Measurements from ENCODE around the gene SH2B3.

Gene SH2B3

DNA sequence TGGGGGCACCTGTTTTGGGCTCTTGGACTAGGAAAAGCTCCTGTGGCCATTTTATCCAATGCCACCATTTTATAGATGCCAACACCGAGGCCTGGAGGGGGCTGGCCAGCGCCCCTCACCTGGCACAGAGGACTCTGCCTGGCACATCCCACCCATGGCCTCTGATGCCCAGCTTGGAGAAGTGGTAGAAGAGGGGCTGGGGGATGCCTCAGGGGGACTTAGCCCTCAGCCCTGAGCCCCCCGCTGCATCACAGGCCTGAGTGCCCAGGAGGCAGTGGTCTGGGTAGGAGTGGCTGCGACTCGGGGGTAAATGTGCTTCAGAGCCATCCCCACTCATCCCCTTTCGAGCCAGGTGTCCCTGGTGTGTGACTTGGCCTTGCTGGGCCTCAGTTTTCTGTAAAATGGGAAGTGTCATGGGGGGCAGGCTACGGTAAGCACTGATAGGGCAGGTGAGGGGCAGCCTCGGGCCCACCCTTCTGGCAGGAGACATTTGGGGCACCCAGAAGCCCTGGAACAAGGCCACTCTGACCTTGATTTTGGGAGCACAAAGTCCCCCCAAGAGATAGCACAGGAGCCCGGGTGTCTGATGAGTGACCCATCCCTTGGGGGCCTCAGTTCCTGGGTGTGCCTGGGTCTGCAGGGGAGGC, 22.5 kb downstream of the SH2B3 start:
- DNase-seq (ENCODE audit: low read depth, low spot score): no peak

DNA sequence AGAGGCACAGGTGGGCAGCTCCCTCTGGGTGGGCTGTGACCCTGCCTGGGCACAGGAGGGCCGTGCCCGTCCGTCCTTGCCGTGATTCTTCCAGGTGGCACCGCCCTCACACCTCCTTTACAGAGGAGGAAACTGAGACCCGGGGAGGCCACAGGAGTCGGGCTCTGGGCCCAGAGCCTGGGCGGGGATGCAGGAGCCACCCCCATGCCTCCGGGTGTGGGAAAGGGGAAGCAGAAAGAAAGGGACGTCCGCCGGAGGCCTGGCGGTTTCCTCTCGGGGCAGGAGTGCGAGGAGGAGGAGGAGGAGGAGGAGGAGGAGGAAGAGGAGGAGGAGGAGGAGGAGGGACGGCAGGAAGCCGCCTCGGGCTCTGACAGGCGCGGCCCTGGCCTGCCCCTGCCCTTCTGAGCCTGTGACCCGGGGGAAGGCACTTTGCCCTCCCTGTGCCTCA, 23.0 kb downstream of the SH2B3 start:
- DNase-seq (ENCODE audit: low read depth, low spot score): no peak

DNA sequence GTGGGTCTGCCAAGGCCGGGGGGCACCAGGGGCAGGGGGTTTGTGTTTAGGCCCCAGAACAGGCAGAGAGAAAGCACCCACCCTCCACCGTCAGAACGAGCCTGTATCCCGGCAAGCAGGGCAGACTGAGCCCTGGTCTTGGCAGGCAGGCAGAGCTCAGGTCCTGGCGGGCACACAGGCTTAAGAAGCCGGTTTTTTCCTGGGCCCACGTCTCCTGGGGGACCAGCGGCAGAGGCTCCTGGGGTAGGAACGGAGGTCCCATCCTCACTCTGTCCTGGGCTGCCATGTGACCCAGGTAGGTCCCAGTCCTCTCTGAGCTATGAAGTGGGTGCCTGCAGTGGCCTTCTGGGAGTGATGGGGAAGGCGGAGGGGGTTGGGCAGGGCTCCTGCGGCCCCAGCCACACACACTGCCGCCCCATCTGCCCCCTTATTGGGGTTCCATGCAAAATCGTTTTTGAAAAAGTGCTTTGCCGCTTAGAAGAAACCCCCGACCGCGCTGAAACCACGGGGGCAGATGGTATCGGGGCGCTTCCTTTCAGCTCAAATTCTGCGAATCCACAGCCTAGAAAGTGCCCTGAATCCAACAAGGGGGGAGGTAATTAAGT, 24.2 kb downstream of the SH2B3 start:
- no peak for DNase-seq (ENCODE audit: low read depth, low spot score)

DNA sequence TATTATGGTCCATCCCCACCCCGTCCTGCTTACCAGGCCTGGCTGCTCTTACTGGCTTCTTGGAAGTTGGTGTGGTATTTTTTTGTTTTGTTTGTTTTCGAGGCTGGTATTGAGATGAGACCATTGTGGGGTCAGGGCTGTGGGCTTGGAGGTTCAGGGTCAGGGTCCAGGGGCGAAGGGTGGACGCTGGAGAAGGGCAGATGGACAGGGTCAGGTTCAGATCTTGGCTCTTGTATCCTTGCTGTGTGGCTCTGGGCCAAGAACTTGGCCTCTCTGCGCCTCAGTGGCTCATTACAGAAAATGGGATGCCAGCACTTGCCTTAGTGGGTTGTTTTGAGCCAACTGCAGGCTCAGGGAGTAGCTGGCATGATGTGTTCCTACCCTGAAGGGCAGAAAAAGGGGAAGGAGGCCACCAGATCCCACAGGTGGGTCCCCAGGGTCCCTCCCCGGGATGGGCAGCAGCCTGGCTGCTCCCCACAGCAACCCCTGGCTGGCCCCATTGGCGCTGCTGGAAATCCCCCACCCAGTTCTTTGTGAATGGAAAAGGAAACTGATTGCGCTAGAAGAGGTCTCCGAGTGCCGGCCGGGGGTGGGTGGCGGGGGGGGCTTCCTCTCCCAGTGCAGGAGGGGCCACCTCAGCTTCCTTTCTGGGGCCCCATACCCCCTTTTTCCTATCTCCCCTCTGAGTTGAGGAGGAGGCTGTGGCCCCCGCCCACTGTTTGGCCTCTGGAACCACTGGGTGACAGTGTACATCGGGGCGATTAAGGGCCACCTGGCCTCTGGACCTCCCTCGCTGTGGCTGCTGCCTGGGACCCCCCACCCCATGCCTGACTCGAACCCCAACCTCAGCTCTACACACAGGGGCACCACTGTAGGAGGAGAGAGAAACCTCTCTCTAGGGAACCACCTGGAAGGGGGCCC, 25.0 kb downstream of the SH2B3 start:
- DNase-seq (ENCODE audit: low read depth, low spot score): no peak

DNA sequence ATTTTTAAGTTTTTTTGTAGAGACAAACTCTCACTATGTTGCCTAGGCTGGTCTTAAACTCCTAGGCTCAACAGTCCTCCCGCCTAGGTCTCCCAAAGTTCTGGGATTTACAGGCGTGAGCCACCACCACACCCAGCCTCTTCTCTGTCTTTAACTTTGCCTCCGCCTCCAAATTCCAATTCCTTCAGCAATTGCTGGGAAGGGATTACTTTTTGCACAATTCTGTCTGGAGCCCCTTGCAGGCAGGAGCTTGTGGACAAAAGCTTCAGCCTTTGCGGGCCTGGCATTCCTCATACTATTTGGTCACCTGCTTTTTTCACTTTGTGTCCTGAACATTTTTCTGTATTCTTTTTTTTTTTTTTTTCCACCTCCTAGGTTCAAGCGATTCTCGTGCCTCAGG, 26.0 kb downstream of the SH2B3 start:
- no peak for DNase-seq (ENCODE audit: low read depth, low spot score)

DNA sequence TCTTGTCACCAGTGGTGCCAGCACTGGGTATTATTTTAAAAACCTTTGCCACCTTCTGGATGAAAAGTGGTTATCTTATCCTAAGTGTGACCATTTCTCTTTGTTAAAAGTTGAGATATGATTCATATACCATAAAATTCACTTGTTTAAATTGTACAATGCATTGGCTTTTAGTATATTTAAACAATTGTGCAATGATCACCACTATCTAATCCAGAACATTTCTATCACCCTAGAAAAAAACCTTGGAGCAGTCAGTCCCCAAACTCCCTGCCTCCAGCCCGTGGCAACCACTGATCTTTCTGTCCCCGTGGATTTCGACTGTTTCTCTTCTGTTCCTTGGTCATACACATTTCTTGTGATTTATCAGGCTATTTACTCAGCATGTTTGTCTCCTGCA, 28.3 kb downstream of the SH2B3 start:
- no peak for DNase-seq (ENCODE audit: low read depth, low spot score)

DNA sequence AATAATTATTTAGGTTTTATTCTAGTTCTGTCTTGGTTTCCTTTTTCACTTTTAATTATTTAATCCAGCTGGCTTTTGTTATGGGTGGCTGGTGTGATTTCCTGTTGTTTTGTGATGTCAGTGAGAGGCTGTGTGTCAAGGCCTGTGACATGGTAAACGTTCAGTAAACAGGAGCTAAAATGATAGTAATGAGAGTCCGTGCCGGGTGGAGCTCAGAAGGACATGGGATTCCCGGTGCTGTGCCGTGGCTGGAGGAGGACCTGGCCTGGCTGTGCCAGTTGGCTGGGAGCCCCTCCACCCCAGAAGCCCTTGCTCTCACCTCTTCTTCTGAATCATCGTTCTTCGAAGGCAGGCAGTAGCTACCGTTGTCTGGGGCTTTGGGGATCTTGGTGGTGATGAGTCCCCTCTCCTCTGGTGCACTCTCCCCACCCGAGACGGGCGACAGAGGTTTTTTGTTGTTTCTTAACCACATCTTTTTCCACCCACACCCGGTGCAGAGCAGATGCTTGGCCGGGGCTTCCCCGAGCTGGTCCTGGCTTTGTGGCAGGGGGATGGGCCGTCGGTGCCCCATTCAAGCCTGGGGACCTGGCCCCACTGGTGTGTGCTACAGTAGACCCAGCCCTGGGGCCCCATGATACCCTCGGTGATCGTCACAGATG, 29.1 kb downstream of the SH2B3 start:
- DNase-seq (ENCODE audit: low read depth, low spot score): peak; percentile 69

DNA sequence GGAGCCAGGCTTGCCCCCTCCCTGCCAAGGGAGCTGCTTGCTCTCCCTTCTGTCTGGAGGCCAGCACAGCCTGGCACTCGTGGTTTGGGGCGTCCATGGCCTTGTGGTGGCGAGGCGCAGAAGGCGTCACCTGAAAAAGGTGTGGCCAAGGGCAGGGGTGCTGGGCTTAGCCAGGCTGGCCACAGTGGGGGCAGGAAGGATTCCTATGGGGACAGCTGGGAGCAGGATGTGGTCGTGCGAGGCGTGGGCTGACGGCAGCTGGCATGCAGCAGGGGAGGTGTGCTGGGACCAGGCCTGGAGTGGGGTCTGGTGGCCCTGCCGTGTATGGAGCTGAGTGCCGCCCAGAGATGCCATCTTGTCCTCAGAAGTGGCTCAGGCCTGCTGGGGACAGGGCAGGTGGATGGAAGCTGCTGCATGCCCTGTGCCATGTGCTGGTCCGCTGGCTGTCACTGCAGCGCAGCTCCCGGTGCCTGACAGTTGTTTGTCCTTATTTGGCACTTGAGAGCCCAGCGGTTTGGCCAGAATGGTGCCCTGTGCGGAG, 30.0 kb downstream of the SH2B3 start:
- DNase-seq (ENCODE audit: low read depth, low spot score): no peak

DNA sequence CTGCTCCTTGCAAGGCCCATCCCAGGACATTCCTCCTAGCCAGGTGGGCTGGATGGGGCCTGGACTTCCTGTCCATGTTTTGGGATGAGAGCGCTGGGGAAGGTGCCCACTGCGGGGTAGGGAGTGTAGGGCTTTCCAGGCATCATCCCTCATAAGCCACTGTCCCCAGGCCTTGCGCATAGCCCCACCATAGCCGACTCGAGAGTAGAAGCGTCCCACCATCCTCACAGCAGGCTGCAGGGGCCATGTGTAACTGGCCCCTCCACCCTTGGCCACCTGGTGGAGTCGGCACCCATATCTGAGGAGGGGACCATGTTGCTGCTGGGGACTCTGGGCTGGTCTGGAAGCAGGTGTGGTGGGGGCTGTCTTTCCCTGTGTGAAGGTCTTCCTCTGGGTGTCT, 30.5 kb downstream of the SH2B3 start:
- no peak for DNase-seq (ENCODE audit: low read depth, low spot score)

DNA sequence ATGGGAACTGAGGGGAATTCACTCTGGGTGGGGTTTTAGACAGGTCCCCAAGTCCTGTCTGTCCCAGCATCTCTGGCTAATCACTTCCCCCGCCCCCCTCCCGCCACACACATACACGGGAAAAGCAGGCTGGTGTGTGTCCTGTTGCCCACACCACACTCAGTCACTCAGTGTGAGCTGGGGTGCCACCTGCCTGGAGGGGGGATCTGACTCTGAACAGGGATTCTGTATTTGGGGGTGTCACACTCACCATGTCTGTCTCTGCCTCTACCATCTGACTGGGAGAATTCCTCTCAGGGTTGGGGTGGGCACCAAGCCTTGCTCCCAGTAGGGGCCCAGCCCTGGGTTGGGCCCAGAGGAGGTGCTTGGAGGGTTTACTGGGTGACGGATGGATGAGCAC, 31.1 kb downstream of the SH2B3 start:
- no peak for DNase-seq (ENCODE audit: low read depth, low spot score)

DNA sequence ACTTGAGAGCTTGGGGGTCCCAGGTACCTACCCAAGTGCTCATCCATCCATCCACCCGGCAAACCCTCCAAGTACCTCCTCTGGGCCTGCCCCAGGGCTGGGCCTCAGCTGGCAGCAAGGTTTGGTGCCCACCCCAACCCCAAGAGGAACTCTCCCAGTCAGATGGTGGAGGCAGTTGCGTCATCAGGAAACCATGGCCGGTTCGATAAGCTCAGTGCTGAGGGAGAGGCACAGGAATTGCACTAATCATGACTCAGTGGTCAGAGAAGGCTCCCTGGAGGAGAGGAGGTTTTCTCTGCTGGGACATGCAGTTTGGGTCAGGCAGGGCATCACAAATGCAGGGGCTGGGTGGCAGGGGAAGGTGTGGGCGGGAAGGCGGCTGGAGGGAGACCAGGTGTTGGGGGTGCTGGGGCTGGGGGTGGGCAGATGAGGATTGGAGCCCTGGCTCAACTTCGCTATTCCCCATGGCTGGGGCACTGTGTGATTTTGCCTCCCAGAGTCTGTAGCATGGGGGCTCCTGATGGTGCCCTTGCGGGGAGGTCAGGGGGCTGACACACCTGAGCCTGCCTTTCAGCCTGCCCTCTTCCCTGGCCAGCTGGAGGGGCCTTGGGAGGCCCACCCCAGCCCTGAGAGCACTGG, 32.2 kb downstream of the SH2B3 start:
- peak; percentile 72 for DNase-seq (ENCODE audit: low read depth, low spot score)

DNA sequence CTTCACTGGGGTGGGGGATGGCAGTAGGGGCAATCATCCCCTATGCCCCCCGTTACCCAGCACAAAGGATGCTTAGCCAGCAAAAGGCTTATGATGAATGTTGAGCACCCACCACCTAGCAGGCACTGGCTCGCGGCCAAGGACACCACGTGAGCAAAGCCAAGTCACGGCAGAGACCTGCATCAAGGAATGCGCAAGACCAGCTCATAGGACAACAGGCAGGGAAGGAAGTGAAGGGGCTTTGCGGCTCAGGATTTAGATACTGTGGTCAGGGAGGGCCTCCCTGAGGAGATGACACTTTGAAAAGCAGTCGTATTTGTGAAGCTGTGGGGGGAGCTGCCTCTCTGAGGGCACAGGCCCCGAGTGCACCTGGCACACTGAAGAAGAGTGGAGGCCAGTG, 32.8 kb downstream of the SH2B3 start:
- peak; percentile 87 for DNase-seq (ENCODE audit: low read depth, low spot score)

DNA sequence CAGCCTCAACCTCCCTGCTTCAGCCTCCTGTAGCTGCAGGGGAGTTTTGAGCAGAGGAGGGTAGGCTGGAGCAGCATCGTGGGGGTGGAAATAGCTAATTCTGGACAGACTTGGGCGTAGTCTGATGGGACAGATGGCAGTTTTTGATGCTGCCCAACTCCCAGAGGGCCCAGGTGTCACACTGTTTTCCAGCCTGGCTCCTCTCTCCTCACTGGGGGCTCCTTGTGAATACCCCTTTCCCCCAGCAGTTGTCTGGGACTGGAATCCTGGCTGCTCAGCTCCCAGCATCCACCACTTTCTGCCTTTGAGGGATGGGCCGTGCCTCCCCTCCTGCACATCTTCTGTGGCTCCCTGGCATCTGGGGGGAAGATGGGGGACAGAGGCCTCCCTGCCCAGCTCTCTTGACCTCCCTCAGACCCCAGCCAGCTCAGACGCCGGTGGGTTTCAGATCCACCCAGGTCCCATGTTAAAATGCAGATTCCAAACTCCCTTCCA, 34.0 kb downstream of the SH2B3 start:
- DNase-seq (ENCODE audit: low read depth, low spot score): no peak

DNA sequence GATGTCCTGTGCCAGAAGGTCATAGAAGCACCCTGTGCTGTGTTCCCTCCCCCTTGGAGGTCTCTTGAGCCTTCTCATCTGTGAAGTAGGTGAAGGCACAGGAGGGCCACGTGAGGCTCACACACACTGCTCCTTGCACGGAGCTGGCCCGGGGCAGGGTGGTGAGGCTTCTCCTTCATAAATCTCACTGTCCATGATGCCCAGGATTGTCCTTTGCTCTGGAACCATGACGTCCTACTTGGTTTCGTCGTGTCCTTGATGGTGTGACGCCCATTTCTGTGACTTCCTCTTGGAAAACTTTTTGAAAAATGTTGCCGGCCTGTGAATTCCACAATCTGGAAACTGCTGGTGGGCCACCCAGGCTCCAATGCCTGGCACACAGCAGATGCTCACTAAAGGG, 34.4 kb downstream of the SH2B3 start:
- DNase-seq (ENCODE audit: low read depth, low spot score): no peak

DNA sequence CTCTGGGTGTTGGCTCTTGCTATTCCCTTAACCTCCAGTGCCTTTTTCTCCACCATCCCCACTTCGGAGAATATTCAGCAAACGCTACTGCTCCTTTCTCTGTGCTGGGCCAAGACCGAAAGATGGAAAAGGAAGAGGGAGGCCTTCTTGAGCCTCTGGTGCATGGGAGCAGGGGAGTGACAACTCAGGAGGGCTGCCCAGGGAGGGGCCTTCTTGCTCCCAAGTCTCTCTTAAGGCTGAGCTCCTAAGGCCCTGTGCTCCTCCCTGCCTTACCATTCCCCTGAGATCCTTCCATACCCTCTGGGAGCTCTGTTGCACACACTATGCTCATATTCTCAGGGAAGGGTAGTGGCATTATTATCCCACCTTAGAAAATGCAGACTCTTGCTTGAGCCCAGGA, 34.9 kb downstream of the SH2B3 start:
- DNase-seq (ENCODE audit: low read depth, low spot score): no peak

DNA sequence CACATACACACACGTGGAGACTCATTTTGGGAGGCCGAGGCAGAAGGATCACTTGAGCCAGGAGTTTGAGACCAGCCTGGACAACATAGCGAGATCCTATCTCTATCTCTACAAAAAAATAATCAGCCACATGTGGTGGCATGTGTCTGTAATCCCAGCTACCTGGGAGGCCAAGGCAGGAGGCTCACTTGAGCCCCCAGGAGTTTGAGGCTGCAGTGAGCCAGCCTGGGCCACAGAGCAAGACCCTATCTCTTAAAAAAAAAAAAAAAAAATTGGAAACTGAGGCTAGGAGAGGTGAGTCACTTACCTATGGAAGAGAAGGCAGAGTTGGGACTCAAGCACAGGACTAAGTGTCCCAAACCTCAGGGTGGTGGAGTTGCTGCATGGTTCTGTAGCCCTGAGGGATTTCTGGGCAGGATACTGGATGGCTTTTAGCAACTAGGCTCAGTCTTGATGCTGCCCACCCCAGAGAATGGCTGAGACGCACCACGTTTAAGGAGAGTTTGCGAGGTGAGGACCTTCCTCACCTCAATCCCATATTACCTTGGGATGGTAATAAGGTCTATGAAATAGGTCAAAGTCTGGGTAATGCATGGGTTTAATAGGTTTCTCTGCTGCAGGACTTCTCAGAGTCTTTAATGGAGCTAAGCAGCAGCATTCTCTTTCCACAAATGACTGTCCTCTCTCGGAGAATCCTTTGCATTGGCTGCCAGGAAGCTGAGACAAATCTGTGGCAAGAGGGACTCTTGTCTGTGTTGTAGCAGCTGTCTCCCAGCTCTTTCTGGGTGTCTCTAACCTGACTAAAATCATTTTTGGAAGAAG, 35.6 kb downstream of the SH2B3 start:
- no peak for DNase-seq (ENCODE audit: low read depth, low spot score)

DNA sequence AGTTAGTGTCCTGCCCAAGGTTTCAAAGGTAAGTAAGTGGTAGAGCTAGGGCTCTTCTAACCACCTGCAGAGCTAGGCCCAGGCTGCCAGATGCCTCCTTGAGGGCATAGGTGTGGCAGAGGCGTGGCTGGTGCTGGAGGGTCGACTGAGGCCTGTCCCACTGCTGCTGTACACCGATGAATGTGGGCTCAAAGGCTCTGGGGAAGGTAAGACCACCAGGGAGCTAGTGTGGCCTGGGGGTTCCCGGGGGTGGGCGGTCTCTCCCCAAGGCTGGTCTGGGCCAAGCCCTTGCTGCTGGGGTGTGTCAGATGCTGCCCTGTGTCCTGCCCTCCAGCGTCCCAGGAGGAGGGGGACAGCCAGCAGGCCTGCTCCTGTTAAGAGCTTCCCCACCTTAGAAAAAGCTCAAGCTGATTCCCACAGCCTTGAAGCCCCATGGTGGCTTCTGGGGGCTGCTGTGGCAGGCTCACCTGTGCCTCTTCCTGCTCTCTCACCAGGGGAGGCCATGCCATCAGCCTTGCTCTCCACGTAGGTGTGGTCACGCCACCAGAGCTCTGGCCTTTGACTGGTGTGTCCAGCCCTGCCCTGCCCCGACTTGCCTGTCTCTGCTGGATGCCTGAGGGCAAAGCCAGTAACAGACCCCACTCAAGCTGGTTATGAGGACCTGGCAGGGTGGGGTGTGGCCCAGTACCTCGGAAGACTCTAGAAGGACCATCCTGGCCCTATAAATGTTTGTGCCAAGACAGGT, 36.8 kb downstream of the SH2B3 start:
- no peak for DNase-seq (ENCODE audit: low read depth, low spot score)

DNA sequence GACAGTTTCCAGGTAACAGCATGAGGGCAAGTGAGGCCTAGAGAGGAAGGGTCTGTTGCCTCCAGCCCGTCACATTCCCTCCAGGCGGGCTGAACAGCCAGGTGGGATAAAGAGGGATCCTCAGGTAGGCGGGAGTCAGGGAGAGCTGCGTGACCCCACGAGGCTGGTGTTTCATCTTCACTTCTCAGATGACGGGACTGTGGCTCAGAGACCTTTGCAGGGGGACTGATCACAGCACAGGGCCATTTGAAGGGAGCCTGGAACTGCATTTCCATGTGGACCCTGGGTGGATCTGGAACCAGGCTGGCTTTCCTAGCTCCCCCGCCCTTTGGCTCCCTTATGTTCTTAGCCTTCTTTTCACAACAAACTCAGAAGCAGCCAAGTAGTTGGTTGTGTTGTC, 37.4 kb downstream of the SH2B3 start:
- DNase-seq (ENCODE audit: low read depth, low spot score): no peak

DNA sequence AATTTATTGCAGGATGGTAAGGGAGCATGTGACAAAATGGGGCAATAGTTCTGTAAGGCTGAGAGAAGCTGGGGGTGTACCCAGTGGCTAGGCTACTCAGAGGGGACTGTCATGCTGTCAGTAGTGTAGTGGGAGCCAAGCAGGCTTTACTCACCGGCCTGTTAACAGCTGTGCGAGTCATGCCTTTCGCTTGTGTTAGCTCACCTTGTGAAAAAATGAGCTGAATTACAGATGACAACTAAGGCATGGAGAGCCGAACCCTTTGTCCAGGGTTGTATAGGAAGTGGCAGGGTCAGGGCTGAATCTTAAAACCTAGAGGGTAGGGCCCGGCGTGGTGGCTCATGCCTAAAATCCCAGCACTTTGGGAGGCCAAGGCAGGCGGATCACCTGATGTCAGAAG, 37.9 kb downstream of the SH2B3 start:
- DNase-seq (ENCODE audit: low read depth, low spot score): no peak

Data from astrocyte of the hippocampus (primary cell).